Esophagus mucosa (tissue), 1 donor: Measurements from ENCODE around the gene CEP162. TPM values are rescaled to one million over a fixed set of nuclear protein-coding genes. Genes with fewer than 3 reads are reported as not detected.
A peak's percentile ranks its signal among the peaks of the same experiment; 100 is the strongest.

Experiments
- ATAC-seq: fragments of 200-7000 bp; cut with Tn5 transposase; one replicate; pipeline ENCODE4 v1.9.1; 2020
- total RNA-seq: library from RNA; stranded (reverse); gene quantifications from one replicate; pipeline ENCODE4 v1.2.4, GENCODE V29; 2023
- donor health status: DM: yes; HTN: yes; CAD: no.

The CEP162 gene
- total RNA-seq, 1 donor from 2014 or later: 4.5 TPM

DNA sequence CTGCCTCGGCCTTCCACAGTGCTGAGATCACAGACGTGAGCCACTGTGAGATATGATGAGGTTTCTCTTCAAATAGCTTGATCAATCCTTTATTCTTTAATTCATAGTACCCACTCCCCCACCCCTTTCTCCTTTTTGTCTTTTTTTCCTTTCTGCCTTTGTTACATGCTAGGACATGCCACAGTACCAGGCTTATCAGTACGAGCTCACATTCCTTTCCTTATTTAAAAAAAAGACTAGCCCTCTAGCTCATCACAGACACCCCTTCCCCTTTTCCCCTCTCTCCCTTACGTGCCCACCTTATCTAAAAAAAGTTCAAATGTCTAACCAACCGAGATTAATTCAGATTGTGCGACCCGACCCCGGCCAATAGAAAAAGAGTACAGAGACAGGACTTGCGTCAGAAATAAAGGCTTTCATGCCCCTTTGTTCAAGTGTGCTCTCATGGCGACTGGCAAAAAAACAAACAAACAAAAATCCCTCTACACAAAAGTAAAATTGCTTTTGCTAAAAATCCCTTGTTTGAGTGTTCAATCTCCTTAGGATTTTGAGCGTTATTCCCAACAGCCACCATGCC, 144.7 kb downstream of the CEP162 start:
- no peak for ATAC-seq

DNA sequence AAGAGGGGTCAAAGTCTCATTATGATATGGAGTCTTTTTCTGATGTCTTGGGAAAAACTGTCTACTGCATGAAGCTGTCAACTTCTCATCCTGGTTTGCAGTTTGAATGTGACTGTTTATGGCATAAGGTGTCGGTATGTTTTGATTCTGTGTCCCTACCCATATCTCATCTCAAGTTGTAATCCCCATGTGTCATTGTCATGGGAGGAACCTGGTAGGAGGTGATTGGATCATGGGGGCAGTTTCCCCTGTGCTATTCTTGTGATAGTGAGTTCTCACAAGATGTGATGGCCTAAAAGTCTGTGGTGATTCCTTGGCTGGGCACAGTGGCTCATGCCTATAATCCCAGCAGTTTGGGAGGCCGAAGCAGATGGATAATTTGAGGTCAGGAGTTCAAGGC, 146.2 kb downstream of the CEP162 start:
- no peak for ATAC-seq

DNA sequence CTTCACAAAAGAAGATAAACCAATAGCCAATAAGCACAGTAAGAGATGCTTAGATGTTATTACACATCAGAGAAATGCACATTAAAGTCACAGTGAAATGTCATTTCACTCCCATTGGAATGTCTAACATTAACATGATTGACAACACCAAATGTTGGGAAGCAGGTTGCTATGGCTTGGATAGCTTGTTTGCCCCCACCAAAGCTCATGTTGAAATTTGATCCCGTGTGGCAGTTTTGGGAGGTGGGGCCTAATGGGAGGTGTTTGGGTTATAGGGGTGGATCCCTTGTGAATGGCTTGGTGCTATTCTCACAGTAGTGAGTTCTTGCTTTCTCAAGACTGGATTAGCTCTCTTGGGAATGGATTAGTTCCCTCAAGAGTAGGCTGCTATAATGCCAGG, 149.1 kb downstream of the CEP162 start:
- no peak for ATAC-seq

DNA sequence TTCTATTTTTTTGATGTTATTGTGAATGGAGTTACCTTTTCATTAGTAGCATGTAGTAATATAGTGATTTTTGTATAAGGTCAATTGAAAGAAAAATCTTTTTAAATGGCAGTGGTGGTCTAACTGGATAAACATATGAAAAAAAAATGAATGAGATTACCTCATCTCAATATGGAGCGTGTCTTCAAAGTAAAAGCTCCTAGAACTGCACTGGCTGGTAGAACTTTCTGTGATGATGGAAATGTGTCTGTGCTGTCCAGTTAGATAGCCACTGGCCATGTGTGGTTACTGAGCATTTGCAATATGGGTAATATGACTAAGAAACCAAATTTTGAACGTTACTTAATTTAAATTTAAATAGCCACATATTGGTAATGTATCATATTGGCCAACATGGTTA, 149.8 kb downstream of the CEP162 start:
- ATAC-seq: no peak

DNA sequence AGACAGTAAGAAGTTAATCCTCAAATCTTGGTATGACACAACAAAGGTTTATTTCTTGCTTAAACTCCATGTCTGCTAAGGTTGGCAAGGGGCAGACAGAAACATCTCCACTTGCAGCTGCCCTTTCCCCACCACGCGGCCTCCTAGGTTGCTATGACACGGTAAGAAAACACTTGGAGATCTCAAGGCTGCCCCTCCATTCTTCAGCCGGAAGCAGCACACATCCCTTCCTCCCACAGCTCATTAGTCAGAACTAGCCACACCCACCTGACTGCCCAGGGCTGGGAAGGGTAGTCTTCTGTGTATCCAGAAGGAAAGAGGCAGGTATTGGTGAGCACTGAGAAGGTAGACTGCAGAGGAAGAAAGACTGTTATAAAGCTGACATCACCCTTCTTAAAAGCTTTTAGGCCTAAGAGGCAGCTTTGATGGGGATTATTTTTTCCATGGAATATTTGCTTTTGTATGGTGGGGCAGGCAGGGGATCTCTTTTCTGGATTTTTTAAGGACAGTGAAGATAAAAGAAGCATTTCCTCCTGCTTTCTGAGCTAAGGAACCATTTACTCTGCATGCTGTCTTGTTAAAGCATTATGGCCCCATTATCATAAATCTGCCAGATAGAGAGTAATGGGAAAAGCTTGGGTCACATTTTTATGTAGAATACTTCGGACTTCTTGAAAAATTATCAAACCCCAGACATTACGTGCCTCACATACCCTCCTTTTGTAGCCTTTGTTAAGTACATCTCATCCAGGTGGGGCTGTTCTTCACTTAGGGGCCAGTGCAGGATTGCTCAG, 152.3 kb downstream of the CEP162 start:
- peak; percentile 87 for ATAC-seq

Other genes with a start within 250 kb of the CEP162 start
- 1.0 TPM for gene MRAP2, start 193.9 kb downstream of the CEP162 start, total RNA-seq